Measurements from ENCODE around the gene KRT8. TPM values are rescaled to one million over a fixed set of nuclear protein-coding genes. Genes with fewer than 3 reads are reported as not detected.

The KRT8 gene
- total and polyA plus RNA-seq, 2 of the 13 experiments (the other 11 are each of a cell fraction or from before 2014, with no cell fraction given), result 498 to 718 TPM

- TF ChIP-seq ZNF780A (CRISPR knock-in tag; IDR thresholded peaks at IDR 0.05), result no peak
- TF ChIP-seq HMGXB4 (CRISPR knock-in tag; IDR thresholded peaks at IDR 0.05; ENCODE audit: borderline replicate concordance in 1 of 2, low read depth in 1 of 2), result peak in 1 of 2 experiments; percentile 42; a peak in 1 of 4 replicates
- no peak for TF ChIP-seq ZSCAN30 (CRISPR knock-in tag; IDR thresholded peaks at IDR 0.05)
- TF ChIP-seq ZNF788 (CRISPR knock-in tag; IDR thresholded peaks at IDR 0.05; ENCODE audit: borderline replicate concordance), result peak; percentile 44; the same call in 1 of the 2 replicates
- TF ChIP-seq HES4 (CRISPR knock-in tag; IDR thresholded peaks at IDR 0.05; ENCODE audit: borderline replicate concordance), result no peak
- TF ChIP-seq MIER3 (CRISPR knock-in tag; IDR thresholded peaks at IDR 0.05; ENCODE audit: borderline replicate concordance), result no peak
- TF ChIP-seq ZNF12 (CRISPR knock-in tag; IDR thresholded peaks at IDR 0.05), result 0 out of 2 replicates have a peak, but pooled peaks have one; percentile 1
- TF ChIP-seq RCOR2 (CRISPR knock-in tag; IDR thresholded peaks at IDR 0.05), result no peak; the same call in 1 of the 2 replicates
- TF ChIP-seq ZNF619 (CRISPR knock-in tag; IDR thresholded peaks at IDR 0.05), result no peak
- TF ChIP-seq ZKSCAN5 (CRISPR knock-in tag; IDR thresholded peaks at IDR 0.05), result no peak
- no peak for TF ChIP-seq ZNF597 (CRISPR knock-in tag; IDR thresholded peaks at IDR 0.05)
- peak; percentile 42; the same call in 1 of the 2 replicates for TF ChIP-seq ZNF503 (CRISPR knock-in tag; IDR thresholded peaks at IDR 0.05)
- TF ChIP-seq NFE2L1 (CRISPR knock-in tag; IDR thresholded peaks at IDR 0.05; ENCODE audit: borderline replicate concordance), result no peak
- no peak for TF ChIP-seq ZNF598 (CRISPR knock-in tag; IDR thresholded peaks at IDR 0.05; ENCODE audit: borderline replicate concordance)
- TF ChIP-seq AFF4 (CRISPR knock-in tag; IDR thresholded peaks at IDR 0.05), result peak; percentile 14; the same call in 1 of the 2 replicates
- no peak for TF ChIP-seq ZIK1 (CRISPR knock-in tag; IDR thresholded peaks at IDR 0.05; ENCODE audit: borderline replicate concordance, low read depth)
- peak; percentile 33; the same call in 1 of the 2 replicates for TF ChIP-seq GATA4 (IDR thresholded peaks at IDR 0.05; ENCODE audit: borderline replicate concordance, low read depth)
Observed at GRCh38 chr12:52945389-52946232, 40.7 kb upstream of the KRT8 start (continued).
